HCT116 (cell line): ENCODE data around the gene TMC8. TPM values are rescaled to one million over a fixed set of nuclear protein-coding genes. Genes with fewer than 3 reads are reported as not detected.
A peak's percentile ranks its signal among the peaks of the same experiment; 100 is the strongest.
"Not testable (repeated sequence)": the region's sequence is repeated elsewhere in the genome, so short reads cannot be mapped to it uniquely, and the experiment has no call there.

Experiments
- ATAC-seq: fragments of 200-7000 bp; cut with Tn5 transposase; 2 replicates; pipeline ENCODE4 v1.9.1; 2020; ENCODE audit warnings: mild to moderate bottlenecking, moderate library complexity
- BruUV-seq: library from RNA; stranded (reverse); fragments of 400-500 nt; replicated peaks from 2 replicates; lab custom pipeline; 2021; lab: Mats Ljungman, UMichigan
- CTCF ChIA-PET: fragments of 300-600 bp; sonication (Branson Sonifier 250); formaldehyde crosslinking; loops from one replicate; lab custom pipeline; 2021; ENCODE audit warnings: antibody characterized with exemption; lab: Charles Lee
- POLR2A ChIA-PET: fragments of 300-600, 350-600 bp; sonication (Branson Sonifier 250); formaldehyde crosslinking; loops from one replicate; lab custom pipeline; 2021; ENCODE audit warnings: antibody characterized with exemption; lab: Charles Lee
- RAD21 ChIA-PET, 2 experiments: fragments of 300-600 bp; sonication (Branson Sonifier 250); formaldehyde crosslinking; loops; one replicate each; lab custom pipeline; 2023; ENCODE audit warnings: low total read pairs in 2 of 2; ENCODE audit not compliant: uncharacterized antibody in 2 of 2, unreplicated experiment in 2 of 2, low non-redundant PET in 1 of 2; lab: Charles Lee
- DNase-seq: peaks from one replicate; pipeline ENCODE4 v3.0.0-alpha.2; 2010; ENCODE audit warnings: low read depth, low spot score
- H2AFZ ChIP-seq: fragments of 200-600 bp; shearing (Covaris generic), sonication (generic); 2 replicates; pipeline ENCODE4 v1.6.1; 2017; ENCODE audit warnings: low read depth, mixed run types, mixed read lengths, antibody characterized with exemption, low read length; ENCODE audit not compliant: poor library complexity, severe bottlenecking
- H3K27ac ChIP-seq: 2 replicates; pipeline ENCODE4 v1.5.1; 2012; ENCODE audit warnings: low read depth, low read length
- H3K27me3 ChIP-seq: fragments of 200-600 bp; sonication (generic); 2 replicates; pipeline ENCODE4 v1.6.1; 2016; ENCODE audit warnings: mixed run types, low read length, mixed read lengths; ENCODE audit not compliant: insufficient read depth
- H3K36me3 ChIP-seq, 2 experiments: fragments of 200-500 bp in 1 of 2; fragments of 200-600 bp in 1 of 2; sonication (Bioruptor generic) in 1 of 2; sonication (generic) in 1 of 2; 2 replicates each; pipeline versions ENCODE4 v1.5.1 to v1.6.1; 2014 to 2016; ENCODE audit warnings: low read length in 2 of 2, inconsistent platforms in 1 of 2, mixed read lengths in 1 of 2, mixed run types in 1 of 2; ENCODE audit not compliant: insufficient read depth in 2 of 2, control insufficient read depth in 1 of 2
- H3K4me1 ChIP-seq, 2 experiments: fragments of 200-600 bp in 1 of 2; sonication (generic) in 1 of 2; 2 replicates each; pipeline versions ENCODE4 v1.5.1 to v1.6.1; 2012 to 2017; ENCODE audit warnings: low read length in 2 of 2, inconsistent platforms in 1 of 2, mild to moderate bottlenecking in 1 of 2, mixed read lengths in 1 of 2, mixed run types in 1 of 2, moderate library complexity in 1 of 2; ENCODE audit not compliant: insufficient read depth in 2 of 2, control insufficient read depth in 1 of 2
- H3K4me2 ChIP-seq: fragments of 200-600 bp; sonication (generic); 2 replicates; pipeline ENCODE4 v1.6.1; 2017; ENCODE audit warnings: mixed run types, low read length, mixed read lengths
- H3K4me3 ChIP-seq, 2 experiments: fragments of 200-600 bp in 1 of 2; sonication (generic) in 1 of 2; replicated peaks in 1 of 2; 2 replicates each; pipeline ENCODE4 v1.5.1; 2011 to 2016; ENCODE audit warnings: low read length in 2 of 2, control low read depth in 1 of 2, low read depth in 1 of 2, mild to moderate bottlenecking in 1 of 2, mixed read lengths in 1 of 2, mixed run types in 1 of 2
- H3K79me2 ChIP-seq: fragments of 200-600 bp; sonication (generic); 2 replicates; pipeline ENCODE4 v1.6.1; 2017; ENCODE audit warnings: mild to moderate bottlenecking, mixed run types, low read length, moderate library complexity, mixed read lengths; ENCODE audit not compliant: insufficient read depth
- H3K9ac ChIP-seq: fragments of 200-600 bp; sonication (generic); 2 replicates; pipeline ENCODE4 v1.6.1; 2016; ENCODE audit warnings: low read length, mixed read lengths
- H3K9me2 ChIP-seq: fragments of 200-600 bp; sonication (generic), shearing (Covaris generic); 2 replicates; pipeline ENCODE4 v1.6.1; 2017; ENCODE audit warnings: mixed run types, mild to moderate bottlenecking, moderate library complexity; ENCODE audit not compliant: insufficient read depth
- H3K9me3 ChIP-seq, 2 experiments: fragments of 200-500 bp in 1 of 2; fragments of 200-600 bp in 1 of 2; sonication (Bioruptor generic) in 1 of 2; sonication (generic) in 1 of 2; 2 replicates each; pipeline ENCODE4 v1.6.1; 2014 to 2017; ENCODE audit warnings: low read length in 2 of 2, mixed read lengths in 2 of 2, inconsistent platforms in 1 of 2, low read depth in 1 of 2, mild to moderate bottlenecking in 1 of 2, mixed run types in 1 of 2, moderate library complexity in 1 of 2; ENCODE audit not compliant: control insufficient read depth in 1 of 2, insufficient read depth in 1 of 2
- H4K20me1 ChIP-seq: fragments of 200-600 bp; sonication (generic), shearing (Covaris generic); 2 replicates; pipeline ENCODE4 v1.6.1; 2017; ENCODE audit warnings: mixed run types, mild to moderate bottlenecking, moderate library complexity; ENCODE audit not compliant: insufficient read depth
- CTCF ChIP-seq, 3 experiments: fragments of 200-600 bp in 1 of 3; sonication (generic) in 1 of 3; IDR thresholded peaks in 2 of 3; conservative IDR thresholded peaks in 1 of 3; 2 replicates each; pipeline ENCODE4 v1.5.1; 2012 to 2017; ENCODE audit warnings: low read depth in 2 of 3, low read length in 2 of 3, antibody characterized with exemption in 1 of 3, borderline replicate concordance in 1 of 3, control low read depth in 1 of 3, mild to moderate bottlenecking in 1 of 3, mixed read lengths in 1 of 3, mixed run types in 1 of 3, moderate library complexity in 1 of 3; ENCODE audit not compliant: insufficient read depth in 1 of 3
- EZH2 ChIP-seq: fragments of 200-600 bp; sonication (generic); IDR thresholded peaks from 2 replicates; pipeline ENCODE4 v1.6.1; 2017; ENCODE audit warnings: antibody characterized with exemption, mixed run types
- POLR2AphosphoS5 ChIP-seq: IDR thresholded peaks from 2 replicates; pipeline ENCODE4 v1.6.1; 2011; ENCODE audit warnings: mild to moderate bottlenecking, low read depth, low read length, moderate library complexity
- SP1 ChIP-seq: IDR thresholded peaks from 2 replicates; pipeline ENCODE4 v1.6.1; 2012; ENCODE audit warnings: low read depth
- SRF ChIP-seq: IDR thresholded peaks from 2 replicates; pipeline ENCODE4 v1.6.1; 2012; ENCODE audit warnings: low read depth
- YY1 ChIP-seq: IDR thresholded peaks from 2 replicates; pipeline ENCODE4 v1.6.1; 2011; ENCODE audit warnings: low read length, low read depth, moderate library complexity, mild to moderate bottlenecking; ENCODE audit not compliant: insufficient replicate concordance; ENCODE audit errors: extremely low read depth
- ZNF274 ChIP-seq: fragments of 200-500 bp; sonication (Bioruptor generic); IDR thresholded peaks from 2 replicates; pipeline ENCODE4 v1.6.1; 2014; ENCODE audit warnings: mild to moderate bottlenecking, low read depth, low read length, inconsistent platforms
- intact Hi-C: fragments of 100-400 bp; cut with micrococcal nuclease; formaldehyde crosslinking; loops from 2 replicates; pipeline ENCODE4 v1.10.0; 2022
- total RNA-seq: library from RNA; stranded (reverse); gene quantifications from one replicate; pipeline ENCODE4 v1.2.1, GENCODE V29; 2021; ENCODE audit not compliant: unreplicated experiment
- TF ChIP-seq, protein P1 (sequence below): IDR thresholded peaks from 2 replicates; pipeline ENCODE4 v1.6.1; 2012
- TF ChIP-seq, protein P2 (sequence below): IDR thresholded peaks from 2 replicates; pipeline ENCODE4 v1.6.1; 2011; ENCODE audit warnings: mild to moderate bottlenecking, low read length, moderate library complexity; ENCODE audit not compliant: insufficient replicate concordance; ENCODE audit errors: extremely low read depth

Gene TMC8
- total RNA-seq, 1 experiment from 2014 or later: 7.8 TPM

- DNase-seq, H4K20me1 ChIP-seq, H3K36me3 ChIP-seq, H3K9me3 ChIP-seq, H3K79me2 ChIP-seq, H3K27me3 ChIP-seq, H3K9me2 ChIP-seq: not testable (repeated sequence)
- peak overlapping the region; percentile 37 to 53 for H3K4me3 ChIP-seq
- peak; percentile 3 for ATAC-seq
- CTCF ChIA-PET: interaction anchor here (0.6 to 2.4 kb wide), 15 partner anchors 10 to 1119 kb away, joined by 3 to 11 read pairs (median 4); partner anchors contain the start of genes AFMID, TK1, TMC6 and TMC8
- RAD21 ChIA-PET: interaction anchor here (0.7 to 1.3 kb wide), 4 partner anchors 29 to 282 kb away, joined by 3 to 4 read pairs (median 4); partner anchors contain the start of genes AFMID (in 1 of the 2) and TK1 (in 1 of the 2)
- BruUV-seq: TSS peak; percentile 94
- peak overlapping the region; percentile 9 for H2AFZ ChIP-seq
- peaks cover 51 to 78% of the 10 kb centered on the region in 2 experiments for H3K4me1 ChIP-seq
- POLR2A ChIA-PET: interaction anchor here (0.6 to 4.1 kb wide), 13 partner anchors 9 to 181 kb away, joined by 3 to 35 read pairs (median 6); partner anchors contain the start of genes AFMID, SYNGR2, TK1 and TMC6
- peak overlapping the region; percentile 75 for H3K27ac ChIP-seq
- intact Hi-C loops: loop anchor here (1.0 to 2.0 kb wide), 2 partner anchors 29 to 47 kb away; partner anchors contain the start of genes AFMID, SYNGR2 and TK1
- H3K9ac ChIP-seq: peak overlapping the region; percentile 62
- H3K4me2 ChIP-seq: peak overlapping the region; percentile 82
Observed at GRCh38 chr17:78139861-78140168, 9.2 kb downstream of the TMC8 start.

DNA sequence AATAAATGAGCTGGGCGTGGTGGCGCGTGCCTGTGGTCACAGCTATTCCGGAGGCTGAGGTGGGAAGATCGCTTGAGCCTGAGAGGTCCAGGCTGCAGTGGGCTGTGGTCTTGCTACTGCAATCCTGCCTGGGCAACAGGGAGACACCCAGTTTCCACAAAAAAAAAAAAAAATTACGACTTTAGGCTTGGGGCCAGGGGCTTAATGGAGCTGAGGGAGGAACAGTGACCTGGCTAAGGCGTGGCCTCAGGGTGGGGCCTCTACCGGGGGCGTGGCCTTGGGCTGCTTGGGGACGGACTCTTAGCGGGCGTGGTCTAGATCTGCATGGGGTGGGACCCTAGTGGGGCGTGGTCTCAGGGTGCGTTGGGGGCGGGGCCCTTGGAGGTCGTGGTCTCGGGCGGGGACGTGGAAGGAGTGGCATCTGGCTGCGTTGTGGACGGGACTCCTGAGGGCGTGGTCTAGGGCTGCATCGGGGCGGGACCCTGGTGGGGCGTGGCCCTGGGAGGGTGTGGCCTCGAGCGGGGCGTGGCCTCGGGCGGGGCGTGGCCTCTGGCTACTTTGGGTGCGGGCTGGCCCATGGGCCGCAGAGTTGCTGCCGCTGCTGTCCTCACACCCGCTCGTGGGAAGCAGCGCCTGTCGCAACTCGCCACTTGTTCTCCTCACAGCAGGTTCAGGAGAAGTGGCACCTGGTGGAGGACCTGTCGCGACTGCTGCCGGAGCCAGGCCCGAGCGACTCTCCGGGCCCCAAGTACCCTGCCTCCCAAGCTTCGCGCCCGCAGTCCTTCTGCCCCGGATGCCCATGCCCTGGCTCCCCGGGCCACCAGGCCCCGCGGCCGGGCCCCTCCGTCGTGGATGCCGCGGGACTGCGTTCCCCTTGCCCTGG lies 9.8 kb downstream of the TMC8 start:
- Histone ChIP-seq H3K9me3 (no peaks in the 10 kb centered on the region), H3K36me3 (no peaks in the 10 kb centered on the region), H3K4me3 (peak overlapping the region; percentile 37 to 53), H3K4me2 (peak overlapping the region; percentile 82), H3K79me2 (no peaks in the 10 kb centered on the region), H3K9me2 (no peaks in the 10 kb centered on the region), H3K27me3 (no peaks in the 10 kb centered on the region), H3K9ac (peak overlapping the region; percentile 62)
- intact Hi-C loops: loop anchor here (1.0 to 2.0 kb wide), 2 partner anchors 28 to 47 kb away; partner anchors contain the start of genes AFMID, SYNGR2 and TK1
- ChIA-PET CTCF (interaction anchor here (0.8 to 2.4 kb wide), 13 partner anchors 10 to 1118 kb away, joined by 3 to 11 read pairs (median 4); partner anchors contain the start of genes AFMID, TK1, TMC6 and TMC8), RAD21 (interaction anchor here (0.7 to 1.3 kb wide), 4 partner anchors 29 to 282 kb away, joined by 3 to 4 read pairs (median 4); partner anchors contain the start of genes AFMID (in 1 of the 2) and TK1 (in 1 of the 2))
- BruUV-seq: no TSS peak
- no peak for TF ChIP-seq SP1
- no peak for TF ChIP-seq YY1
- no peak for TF ChIP-seq CTCF (IDR thresholded peaks at IDR 0.05 in 2 of 3, conservative IDR thresholded peaks at IDR 0.05 in 1 of 3; ENCODE audit: borderline replicate concordance in 1 of 3, insufficient read depth in 1 of 3, low read depth in 2 of 3, low read length in 2 of 3)
- no peak for TF ChIP-seq ZNF274
- no peak for TF ChIP-seq SRF
- TF ChIP-seq, protein P1, sequence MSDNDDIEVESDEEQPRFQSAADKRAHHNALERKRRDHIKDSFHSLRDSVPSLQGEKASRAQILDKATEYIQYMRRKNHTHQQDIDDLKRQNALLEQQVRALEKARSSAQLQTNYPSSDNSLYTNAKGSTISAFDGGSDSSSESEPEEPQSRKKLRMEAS: no peak
- TF ChIP-seq POLR2AphosphoS5: peak; percentile 67
- TF ChIP-seq, protein P2, sequence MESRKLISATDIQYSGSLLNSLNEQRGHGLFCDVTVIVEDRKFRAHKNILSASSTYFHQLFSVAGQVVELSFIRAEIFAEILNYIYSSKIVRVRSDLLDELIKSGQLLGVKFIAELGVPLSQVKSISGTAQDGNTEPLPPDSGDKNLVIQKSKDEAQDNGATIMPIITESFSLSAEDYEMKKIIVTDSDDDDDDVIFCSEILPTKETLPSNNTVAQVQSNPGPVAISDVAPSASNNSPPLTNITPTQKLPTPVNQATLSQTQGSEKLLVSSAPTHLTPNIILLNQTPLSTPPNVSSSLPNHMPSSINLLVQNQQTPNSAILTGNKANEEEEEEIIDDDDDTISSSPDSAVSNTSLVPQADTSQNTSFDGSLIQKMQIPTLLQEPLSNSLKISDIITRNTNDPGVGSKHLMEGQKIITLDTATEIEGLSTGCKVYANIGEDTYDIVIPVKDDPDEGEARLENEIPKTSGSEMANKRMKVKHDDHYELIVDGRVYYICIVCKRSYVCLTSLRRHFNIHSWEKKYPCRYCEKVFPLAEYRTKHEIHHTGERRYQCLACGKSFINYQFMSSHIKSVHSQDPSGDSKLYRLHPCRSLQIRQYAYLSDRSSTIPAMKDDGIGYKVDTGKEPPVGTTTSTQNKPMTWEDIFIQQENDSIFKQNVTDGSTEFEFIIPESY: peak; percentile 5
- TF ChIP-seq EZH2: no peak
- TF ChIP-seq, all 23 proteins: peak for 2
- POLR2A ChIA-PET: interaction anchor here (0.6 to 4.1 kb wide), 12 partner anchors 9 to 182 kb away, joined by 3 to 35 read pairs (median 7); partner anchors contain the start of genes AFMID, SYNGR2, TK1 and TMC6
- H3K4me1 ChIP-seq: peaks cover 57 to 83% of the 10 kb centered on the region in 2 experiments
- no peaks in the 10 kb centered on the region for H4K20me1 ChIP-seq
- ATAC-seq (peak; percentile 79), DNase-seq (peak; percentile 100)
- peak overlapping the region; percentile 9 for H2AFZ ChIP-seq
- peak overlapping the region; percentile 75 for H3K27ac ChIP-seq
